GM21528 (cell line): ENCODE results near the gene CNOT6.
"Not testable (repeated sequence)": the region's sequence is repeated elsewhere in the genome, so short reads cannot be mapped to it uniquely, and the experiment has no call there.

ENCODE experiments used
- ATAC-seq: cut with Tn5 transposase; IDR thresholded peaks from one replicate; pipeline ENCODE4 v1.9.1; 2021; ENCODE audit warnings: mild to moderate bottlenecking, moderate library complexity; ENCODE audit not compliant: unreplicated experiment, low FRiP score

CNOT6 gene

DNA sequence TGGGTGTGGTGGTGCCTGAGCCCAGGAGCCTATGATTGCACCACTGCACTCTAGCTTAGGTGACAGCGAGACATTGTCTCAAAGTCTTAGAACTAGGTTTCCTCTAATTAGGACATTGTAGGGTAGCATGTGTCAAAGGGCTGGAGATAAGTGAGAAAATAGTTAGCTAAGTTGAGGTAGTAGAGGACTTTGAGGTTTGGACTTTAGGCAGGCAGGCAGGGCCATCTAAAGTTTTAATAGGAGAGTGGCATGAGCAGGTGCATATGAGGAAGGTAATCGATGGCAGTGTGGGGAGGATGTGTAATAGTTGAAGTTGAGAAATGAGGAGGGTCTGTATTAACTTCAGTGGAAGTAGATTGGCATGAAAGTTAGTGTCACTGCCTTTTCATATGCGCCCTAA lies 21.1 kb downstream of the CNOT6 start:
- ATAC-seq = no peak

DNA sequence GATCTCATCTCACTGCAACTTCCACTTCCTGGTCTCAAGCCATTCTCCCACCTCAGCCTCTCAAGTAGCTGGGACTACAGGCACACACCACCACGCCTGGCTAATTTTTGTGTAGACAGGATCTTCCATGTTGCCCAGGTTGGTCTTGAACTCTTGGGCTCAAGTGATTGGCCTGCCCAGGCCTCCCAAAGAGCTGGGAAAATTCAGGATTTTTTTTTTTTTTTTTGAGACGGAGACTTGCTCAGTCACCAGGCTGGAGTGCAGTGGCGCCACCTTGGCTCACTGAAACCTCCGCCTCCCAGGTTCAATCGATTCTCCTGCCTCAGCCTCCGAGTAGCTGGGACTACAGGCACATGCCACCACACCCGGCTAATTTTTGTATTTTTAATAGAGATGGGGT lies 21.8 kb downstream of the CNOT6 start:
- ATAC-seq = not testable (repeated sequence)

DNA sequence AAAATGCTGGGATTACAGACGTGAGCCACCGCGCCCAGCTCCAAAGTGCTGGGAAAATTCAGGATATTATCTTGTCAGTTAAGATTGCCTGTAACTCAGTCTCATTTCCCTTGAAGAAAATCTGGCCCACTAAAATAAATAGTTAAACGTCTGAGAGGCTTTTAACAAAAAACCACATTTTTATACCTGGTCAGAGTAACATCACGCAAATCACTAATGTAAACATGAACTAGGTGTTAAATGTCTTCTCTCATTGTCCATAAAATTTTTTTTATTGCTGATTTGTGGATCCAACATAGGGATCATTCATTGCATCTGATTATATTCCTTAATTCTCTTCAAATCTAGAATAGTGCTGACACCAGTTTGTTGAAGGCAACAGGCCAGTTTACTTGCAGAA lies 22.3 kb downstream of the CNOT6 start:
- ATAC-seq = no peak

DNA sequence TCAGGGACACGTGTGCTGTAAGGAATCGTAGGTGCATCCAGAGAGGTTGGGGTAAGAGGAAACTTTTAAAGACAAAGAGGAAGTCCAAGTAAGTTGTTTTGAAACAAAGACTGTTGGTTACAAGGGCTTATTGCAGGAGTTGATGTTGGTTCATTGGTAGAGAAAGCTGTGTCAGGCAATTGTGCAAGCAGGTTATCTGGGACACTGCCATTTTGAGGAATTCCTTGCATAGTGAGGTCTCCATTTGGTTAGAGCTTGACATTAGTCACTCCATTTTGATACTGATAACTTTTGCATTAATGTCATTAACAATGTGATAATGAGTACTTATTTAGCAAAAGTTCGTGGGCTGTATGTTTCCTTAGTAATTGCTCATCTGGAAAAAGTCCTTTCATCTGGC lies 24.9 kb downstream of the CNOT6 start:
- ATAC-seq = no peak

DNA sequence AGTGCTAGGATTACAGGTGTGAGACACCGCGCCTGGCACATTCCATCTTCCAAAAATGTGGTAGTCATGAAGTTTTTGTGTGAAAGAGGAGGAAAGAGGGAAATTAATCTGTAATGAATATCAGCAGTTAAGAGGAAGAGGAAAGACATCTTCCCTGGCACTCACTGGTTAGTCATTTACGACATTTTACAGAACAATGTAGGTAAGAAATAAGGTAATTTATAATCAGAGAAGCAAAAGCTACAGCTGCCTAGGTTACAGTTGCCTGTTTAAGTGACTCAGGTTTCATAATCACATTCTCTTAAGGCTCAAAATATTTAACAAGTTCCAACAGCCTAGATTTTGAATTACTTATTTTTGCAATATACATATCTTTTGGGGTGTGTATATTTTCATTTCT lies 26.9 kb downstream of the CNOT6 start:
- no peak for ATAC-seq

DNA sequence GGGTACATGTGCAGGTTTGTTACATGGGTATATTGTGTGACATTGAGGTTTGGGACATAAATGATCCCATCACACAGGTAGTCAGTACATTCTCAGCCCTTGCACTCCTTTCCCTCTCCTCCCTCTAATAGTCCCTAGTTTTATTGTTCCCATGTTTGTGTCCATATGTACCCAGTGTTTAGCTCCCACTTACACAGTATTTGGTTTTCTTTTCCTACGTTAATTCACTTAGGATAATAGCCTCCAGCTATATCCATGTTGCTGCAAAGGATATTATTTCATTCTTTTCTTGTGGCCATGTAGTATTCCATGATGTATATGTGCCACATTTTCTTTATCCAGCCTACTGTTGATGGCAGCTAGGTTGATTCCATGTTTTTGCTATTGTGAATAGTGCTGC lies 27.4 kb downstream of the CNOT6 start:
- no peak for ATAC-seq

DNA sequence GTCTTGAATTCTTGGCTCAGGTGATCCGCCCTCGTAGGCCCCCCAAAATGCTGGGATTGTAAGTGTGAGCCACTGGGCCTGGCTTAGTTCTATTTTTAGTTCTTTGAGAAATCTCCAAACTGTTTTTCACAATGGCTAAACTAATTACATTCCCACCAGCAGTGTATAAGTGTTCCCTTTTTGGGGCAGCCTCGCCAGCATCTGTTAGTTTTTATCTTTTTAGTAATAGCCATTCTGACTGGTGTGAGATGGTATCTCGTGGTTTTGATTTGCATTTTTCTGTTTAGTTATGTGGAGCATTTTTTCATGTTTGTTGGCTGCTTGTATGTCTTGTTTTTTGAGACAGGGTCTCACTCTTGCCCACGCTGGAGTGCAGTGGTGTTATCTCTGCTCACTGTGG lies 28.2 kb downstream of the CNOT6 start:
- no peak for ATAC-seq

DNA sequence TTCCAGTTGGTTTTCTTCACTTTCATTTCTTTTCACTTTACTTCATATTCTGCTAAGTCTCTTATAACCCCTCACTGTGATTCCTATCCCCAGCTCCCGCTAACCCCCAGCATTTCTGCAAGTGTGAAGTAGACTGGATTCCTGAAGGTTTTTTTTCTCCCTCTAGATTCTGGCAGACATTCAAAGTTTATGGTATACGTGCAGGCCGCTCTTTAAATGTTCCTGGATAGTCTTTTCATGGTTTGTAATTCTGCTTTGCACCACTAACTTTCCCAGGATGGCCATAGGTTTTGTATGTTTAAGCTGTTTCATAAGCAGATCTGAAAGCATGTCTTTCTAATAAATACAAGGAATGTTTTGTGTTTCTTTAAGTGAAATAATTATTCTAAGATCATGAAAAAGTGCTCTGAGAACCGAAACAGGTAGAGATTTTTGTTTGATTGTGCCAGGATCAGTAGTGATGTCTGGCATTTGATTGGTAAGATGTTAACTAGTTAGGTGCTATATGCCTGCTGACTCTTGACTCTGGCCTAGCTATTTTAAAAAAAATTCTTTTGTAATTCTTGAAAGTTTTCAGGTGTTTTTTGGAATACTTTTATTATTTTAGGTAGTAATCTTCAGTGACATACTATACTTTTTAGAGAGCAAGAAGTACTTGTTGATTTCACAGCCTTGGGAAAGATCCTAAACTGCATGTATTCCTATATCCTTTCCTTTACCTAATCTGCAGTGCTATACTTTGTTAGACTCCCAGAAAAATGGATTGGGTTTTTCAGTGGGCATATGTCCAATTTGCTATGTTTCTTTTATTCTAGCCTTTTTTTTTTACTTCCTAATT lies 29.7 kb downstream of the CNOT6 start:
- ATAC-seq = no peak

DNA sequence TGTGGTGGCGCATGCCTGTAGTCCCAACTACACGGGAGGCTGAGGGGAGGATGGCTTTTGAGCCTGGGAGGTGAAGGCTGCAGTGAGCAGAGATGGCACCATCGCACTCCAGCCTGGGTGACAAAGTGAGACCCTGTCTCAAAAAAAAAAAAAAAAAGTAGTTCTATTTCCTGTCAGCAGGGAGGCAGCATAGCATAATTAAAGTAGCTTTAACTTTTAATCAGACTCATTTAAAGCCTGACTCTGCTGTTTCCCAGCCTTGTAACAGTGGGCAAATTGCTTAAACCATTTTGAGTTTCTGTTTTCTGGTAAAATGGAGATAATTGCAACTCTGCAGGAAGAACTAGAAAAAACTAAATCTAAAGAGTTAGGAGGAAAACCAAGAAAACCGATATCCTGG lies 31.2 kb downstream of the CNOT6 start:
- ATAC-seq = no peak

DNA sequence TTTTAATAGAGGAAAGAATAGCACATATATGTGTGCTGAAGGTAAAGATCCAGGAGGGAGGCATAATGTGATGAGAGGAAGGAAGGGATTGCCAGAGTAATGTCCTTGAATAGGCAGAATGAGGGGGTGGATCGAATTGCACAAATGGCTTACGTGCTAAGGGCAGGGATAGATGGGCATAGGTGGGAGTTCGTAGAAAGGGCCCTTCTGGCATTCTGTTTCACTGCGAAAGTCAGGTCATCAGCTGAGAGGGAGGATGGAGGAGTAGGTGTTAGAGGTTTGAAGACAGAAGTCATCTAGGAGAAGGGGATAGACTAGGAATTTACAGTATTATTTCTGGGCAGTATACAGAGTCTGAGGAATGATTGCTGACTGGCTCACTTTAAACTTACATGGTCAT lies 32.1 kb downstream of the CNOT6 start:
- no peak for ATAC-seq

DNA sequence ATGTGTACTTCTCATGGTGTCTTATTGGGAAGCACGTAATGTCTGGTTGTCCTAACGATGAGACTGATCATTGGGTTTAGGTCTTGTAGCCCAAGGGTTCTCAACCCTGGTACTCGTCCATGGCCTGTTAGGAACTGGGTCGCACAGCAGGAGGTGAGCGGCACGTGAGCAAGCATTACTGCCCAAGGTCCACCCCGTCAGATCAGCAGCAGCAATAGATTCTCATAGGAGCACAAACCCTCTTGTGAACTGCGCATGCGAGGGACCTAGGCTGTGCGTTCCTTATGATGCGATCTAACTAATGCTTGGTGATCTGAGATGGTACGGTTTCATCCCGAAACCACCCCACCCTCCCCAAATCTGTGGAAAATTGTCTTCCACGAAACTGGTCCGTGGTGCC lies 33.5 kb downstream of the CNOT6 start:
- ATAC-seq = no peak

DNA sequence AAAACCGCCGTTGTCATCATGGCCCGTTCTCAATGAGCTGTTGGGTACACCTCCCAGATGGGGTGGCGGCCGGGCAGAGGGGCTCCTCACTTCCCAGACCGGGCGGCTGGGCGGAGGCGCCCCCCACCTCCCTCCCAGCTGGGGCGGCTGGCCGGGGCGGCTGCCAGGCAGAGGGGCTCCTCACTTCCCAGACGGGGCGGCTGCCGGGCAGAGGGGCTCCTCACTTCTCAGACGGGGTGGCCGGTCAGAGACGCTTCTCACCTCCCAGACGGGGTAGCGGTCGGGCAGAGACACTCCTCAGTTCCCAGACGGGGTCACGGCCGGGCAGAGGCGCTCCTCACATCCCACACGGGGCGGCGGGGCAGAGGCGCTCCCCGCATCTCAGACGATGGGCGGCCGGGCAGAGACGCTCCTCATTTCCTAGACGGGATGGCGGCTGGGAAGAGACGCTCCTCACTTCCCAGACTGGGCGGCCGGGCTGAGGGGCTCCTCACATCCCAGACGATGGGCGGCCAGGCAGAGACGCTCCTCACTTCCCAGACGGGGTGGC lies 36.9 kb downstream of the CNOT6 start:
- not testable (repeated sequence) for ATAC-seq

DNA sequence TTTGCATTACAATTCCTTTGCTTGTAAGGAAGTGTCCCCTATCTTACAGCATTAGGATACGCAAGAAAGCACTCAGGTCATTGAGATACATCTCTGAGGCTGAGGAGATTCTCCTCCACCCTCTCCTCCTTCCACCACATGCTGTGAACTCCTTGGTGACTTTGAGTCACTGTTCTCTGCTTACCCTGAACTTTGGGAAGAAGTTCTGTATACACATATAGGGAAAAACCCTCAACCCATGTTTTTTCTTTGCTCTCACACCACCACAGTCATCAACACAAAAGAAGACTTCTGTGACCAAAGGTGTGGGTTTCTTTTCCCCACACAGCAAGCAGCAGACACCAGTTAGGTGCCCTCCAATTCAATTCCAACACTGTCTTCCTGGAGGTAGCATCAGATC lies 38.1 kb downstream of the CNOT6 start:
- no peak for ATAC-seq

DNA sequence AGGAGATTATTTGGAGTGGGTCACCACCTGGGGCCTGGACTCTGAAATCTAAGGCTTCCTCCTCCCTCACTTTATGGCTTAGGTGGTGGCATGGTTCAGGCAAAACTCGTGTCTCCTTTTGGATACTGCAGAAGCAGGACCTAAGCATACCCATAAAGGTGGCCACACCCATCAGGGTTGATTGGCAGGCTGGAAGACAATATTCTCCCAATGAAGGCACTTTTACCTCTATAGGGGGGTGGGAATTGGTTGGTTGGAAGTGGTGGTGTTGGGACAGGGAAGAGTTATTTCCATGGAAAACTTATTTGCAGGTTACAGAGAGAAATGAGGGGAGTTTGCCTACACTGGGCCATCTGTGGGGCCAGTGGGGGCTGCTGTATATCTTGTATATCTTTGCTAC lies 39.7 kb downstream of the CNOT6 start:
- ATAC-seq = no peak

DNA sequence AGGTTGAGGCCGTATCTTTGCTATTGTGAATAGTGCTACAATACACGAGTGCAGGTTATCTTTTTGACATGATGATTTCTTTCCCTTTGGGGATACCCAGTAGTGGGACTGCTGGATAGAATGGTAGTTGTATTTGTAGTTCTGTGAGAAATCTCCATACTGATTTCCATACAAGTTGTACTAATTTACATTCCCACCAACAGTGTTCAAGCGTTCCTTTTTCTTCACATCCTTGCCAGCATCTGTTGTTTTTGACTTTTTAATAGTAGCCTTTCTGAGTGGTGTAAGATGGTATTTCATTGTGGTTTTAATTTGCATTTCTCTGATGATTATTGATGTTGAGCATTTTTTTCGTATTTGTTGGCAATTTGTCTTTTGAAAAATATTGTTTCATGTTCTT lies 41.4 kb downstream of the CNOT6 start:
- ATAC-seq = no peak

DNA sequence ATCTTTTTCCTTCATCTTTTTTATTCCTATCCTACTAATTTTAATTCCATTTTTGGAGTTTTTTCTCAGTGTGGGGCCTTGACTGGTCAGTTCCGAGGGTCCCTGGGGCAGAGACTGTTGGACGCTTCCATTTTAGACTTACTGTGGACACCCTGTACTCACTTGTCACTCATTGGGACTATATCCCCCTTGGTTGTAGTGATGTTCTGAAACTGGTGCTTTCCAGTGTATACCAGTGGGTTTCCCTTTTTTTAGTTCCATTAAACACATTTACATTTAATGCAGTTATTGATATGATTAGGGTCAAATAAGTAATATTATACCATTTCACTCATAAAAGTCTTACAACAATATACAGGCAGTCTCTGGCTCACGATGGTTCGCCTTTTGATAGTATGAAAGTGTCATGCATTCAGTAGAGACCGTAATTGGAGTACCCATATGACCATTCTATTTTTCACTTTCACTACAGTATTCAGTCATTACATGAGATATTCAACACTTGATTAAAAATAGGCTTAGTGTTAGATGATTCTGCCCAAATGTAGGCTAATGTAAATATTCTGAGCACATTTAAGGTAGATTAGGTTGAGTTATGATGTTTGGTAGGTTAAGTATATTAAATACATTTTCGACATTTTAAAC lies 46.0 kb downstream of the CNOT6 start:
- peak; percentile 88 for ATAC-seq

DNA sequence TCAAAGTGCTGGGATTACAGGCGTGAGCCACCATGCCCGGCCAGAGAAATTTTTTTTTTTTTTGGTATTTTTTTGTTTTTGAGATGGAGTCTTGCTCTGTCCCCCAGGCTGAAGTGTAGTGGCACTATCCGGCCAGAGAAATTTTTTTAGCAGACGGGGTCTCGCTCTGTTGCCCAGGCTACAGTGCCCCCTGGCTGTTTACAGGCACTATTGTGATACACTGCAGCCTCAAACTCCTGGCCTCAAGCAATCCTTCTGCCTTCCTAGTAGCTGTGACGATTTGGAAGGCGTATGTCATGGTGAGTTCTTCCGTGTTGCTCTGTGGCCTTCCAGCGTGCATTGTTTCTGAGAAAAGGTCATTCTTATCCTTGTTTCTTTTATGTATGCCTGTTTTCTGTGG lies 47.5 kb downstream of the CNOT6 start:
- ATAC-seq = no peak

DNA sequence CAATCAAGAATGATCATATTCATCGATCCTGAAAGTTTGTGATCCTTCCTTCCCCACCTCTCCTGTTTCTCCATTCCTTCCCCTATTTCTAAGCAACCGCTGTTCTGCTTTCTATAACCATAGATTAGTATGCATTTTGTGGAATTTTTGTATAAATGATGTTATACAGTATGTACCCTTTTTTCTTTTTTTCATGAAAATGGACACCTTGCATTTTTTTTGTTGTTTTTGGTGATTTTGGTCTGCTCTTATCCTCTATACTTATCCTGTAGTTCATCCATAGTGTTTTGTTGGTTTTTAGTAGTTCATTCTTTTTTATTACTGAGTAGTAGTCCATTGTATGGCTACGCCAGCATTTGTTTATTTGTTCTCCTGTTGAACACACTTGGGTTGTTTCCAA lies 51.1 kb downstream of the CNOT6 start:
- ATAC-seq = no peak

DNA sequence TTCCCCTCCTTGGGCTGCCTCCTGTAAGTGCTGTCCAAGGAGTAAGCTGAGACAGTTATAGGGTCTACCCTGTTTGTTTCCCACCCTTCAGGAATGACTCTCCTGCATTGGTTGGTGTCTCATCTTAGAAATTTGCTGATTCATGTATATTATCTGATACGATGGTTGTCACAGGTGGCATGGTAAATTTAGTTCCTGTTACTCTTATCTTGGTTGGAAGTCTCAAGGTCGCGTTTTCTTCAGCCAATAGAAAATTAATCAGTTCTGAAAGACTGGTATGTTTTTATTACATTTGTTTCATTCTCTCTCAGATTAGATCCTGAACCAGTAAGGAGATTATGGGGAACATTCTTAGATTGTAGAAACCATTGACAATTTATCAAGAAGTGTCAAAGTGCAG lies 54.4 kb downstream of the CNOT6 start:
- ATAC-seq = no peak

DNA sequence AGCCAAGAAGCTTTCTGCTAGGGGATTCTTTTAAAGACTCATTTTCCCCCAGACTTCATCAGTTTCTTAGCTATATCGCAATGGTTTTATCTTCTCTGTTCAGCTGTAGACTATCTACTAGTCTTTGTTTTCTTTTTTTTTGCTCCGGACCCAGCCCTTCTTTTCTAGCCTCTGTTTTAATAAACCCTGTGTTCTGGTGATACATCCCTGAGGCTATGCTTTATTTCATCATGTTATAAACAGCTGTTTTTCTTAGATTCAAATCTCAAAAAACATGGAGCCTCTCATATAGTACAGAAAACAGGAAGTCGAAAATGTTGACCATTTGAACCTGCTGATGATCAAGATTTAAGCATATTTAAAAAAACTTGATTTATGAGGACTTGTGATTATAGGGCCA lies 59.4 kb downstream of the CNOT6 start:
- no peak for ATAC-seq

DNA sequence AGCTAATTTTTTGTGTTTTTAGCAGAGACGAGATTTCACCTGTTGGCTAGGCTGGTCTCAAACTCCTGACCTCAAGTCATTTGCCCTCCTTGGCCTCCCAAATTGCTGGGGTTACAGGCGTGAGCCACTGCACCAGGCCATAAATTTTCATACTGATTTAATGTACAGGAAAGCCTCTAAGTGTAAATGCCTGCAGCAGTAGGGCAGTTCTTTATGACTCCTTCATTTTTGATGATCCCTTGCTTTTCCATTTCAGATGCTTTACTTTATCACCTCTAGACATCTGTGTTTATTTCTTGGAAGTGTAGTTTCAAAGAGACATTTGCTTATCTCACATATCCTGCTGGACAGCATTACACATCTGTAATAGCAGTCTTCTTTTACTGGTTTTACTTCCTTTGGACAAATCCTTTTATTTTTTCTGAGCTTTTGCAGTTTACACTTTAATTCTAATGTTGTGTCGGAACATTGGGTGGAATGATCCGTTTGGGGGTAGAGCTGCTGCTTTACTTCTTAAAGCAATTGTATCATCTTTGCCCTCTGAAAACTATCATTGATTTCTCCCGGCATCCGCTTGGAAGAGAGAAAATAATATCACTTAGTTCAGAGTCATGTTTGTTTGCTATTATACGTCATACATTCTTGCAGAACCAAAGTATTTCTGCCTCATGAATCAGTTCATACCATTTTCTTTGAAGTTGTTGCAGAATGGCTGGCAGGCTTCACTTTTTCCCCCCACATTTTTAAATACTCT lies 61.2 kb downstream of the CNOT6 start:
- no peak for ATAC-seq
